HCT116 (cell line): ENCODE data around the gene FAM20C.

Source experiments
- ELF1 ChIP-seq: IDR thresholded peaks from 2 replicates; pipeline ENCODE4 v1.6.1; 2012; ENCODE audit warnings: low read depth, borderline replicate concordance
- EZH2 ChIP-seq: fragments of 200-600 bp; sonication (generic); IDR thresholded peaks from 2 replicates; pipeline ENCODE4 v1.6.1; 2017; ENCODE audit warnings: antibody characterized with exemption, mixed run types
- EZH2phosphoT487 ChIP-seq: fragments of 200-600 bp; IDR thresholded peaks from 2 replicates; pipeline ENCODE4 v1.6.1; 2018; ENCODE audit warnings: antibody characterized with exemption, borderline replicate concordance
- POLR2A ChIP-seq: IDR thresholded peaks from 2 replicates; pipeline ENCODE4 v1.7.0; 2011; ENCODE audit warnings: borderline replicate concordance; ENCODE audit not compliant: insufficient read depth, insufficient read length; ENCODE audit errors: extremely low read depth
- SIN3A ChIP-seq: IDR thresholded peaks from 2 replicates; pipeline ENCODE4 v1.6.1; 2012; ENCODE audit warnings: low read depth
- SP1 ChIP-seq: IDR thresholded peaks from 2 replicates; pipeline ENCODE4 v1.6.1; 2012; ENCODE audit warnings: low read depth
- TCF7L2 ChIP-seq: IDR thresholded peaks from 2 replicates; pipeline ENCODE4 v1.7.0; 2011; ENCODE audit warnings: borderline replicate concordance, inconsistent platforms; ENCODE audit not compliant: insufficient read depth, insufficient read length; ENCODE audit errors: extremely low read depth
- TF ChIP-seq, protein P1 (sequence below), 3 experiments: fragments of 200-600 bp in 1 of 3; sonication (generic) in 1 of 3; IDR thresholded peaks in 2 of 3; conservative IDR thresholded peaks in 1 of 3; 2 replicates each; pipeline ENCODE4 v1.5.1; 2012 to 2017; ENCODE audit warnings: low read depth in 2 of 3, low read length in 2 of 3, antibody characterized with exemption in 1 of 3, borderline replicate concordance in 1 of 3, control low read depth in 1 of 3, mild to moderate bottlenecking in 1 of 3, mixed read lengths in 1 of 3, mixed run types in 1 of 3, moderate library complexity in 1 of 3; ENCODE audit not compliant: insufficient read depth in 1 of 3

DNA sequence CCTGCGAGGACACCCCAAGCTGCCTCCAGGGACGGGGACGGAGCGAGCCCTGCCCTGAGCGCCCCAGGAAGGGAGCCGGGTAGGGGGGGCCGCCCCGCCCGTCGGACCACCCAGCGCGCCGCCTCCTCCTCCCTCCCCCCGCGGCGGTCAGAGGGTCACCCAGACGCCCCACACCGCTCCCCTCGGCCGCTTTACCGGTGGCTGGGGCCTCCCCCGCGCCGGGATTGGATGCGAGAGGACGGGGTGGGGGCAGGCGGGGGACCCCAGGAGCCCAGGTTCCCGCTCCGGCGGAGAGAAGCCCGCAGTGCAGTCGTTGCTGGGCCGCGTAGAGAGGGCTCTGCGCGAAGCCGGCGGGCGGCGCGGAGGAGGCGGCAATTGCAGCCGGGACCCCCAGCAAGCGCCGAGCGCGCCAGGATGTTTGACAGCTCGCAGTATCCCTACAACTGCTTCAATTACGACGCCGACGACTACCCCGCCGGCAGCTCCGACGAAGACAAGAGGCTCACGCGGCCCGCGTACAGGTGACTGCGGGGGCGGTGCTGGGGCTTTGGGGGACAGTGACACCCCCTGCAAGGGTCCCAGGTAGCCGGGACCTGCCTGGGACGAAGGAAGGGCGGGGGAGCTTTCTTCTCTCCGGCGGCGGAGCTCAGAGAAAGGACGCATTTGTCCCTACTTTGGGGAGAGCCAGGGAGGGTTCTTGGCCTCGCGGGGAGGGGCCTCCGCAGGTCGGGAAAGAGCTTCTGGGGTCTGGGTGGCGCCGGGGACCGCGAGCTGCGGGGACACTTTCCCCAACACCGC lies 97.6 kb downstream of the FAM20C start, which contains the start of gene FOXL3:
- TF ChIP-seq, protein P1, sequence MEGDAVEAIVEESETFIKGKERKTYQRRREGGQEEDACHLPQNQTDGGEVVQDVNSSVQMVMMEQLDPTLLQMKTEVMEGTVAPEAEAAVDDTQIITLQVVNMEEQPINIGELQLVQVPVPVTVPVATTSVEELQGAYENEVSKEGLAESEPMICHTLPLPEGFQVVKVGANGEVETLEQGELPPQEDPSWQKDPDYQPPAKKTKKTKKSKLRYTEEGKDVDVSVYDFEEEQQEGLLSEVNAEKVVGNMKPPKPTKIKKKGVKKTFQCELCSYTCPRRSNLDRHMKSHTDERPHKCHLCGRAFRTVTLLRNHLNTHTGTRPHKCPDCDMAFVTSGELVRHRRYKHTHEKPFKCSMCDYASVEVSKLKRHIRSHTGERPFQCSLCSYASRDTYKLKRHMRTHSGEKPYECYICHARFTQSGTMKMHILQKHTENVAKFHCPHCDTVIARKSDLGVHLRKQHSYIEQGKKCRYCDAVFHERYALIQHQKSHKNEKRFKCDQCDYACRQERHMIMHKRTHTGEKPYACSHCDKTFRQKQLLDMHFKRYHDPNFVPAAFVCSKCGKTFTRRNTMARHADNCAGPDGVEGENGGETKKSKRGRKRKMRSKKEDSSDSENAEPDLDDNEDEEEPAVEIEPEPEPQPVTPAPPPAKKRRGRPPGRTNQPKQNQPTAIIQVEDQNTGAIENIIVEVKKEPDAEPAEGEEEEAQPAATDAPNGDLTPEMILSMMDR (IDR thresholded peaks at IDR 0.05 in 2 of 3, conservative IDR thresholded peaks at IDR 0.05 in 1 of 3; ENCODE audit: borderline replicate concordance in 1 of 3, insufficient read depth in 1 of 3, low read depth in 2 of 3, low read length in 2 of 3) = no peak
- TF ChIP-seq SP1 (no peak), POLR2A (no peak), EZH2phosphoT487 (no peak), ELF1 (no peak), SIN3A (no peak), TCF7L2 (no peak), EZH2 (no peak)
